HL-60 (cell line): ENCODE measurements around the gene RYR2.

Experiments used
- CTCF ChIP-seq: IDR thresholded peaks from one replicate; pipeline ENCODE4 v1.5.1; 2011; ENCODE audit warnings: low read length, control low read depth, inconsistent platforms; ENCODE audit not compliant: insufficient read depth
- GABPA ChIP-seq: IDR thresholded peaks from 2 replicates; pipeline ENCODE4 v1.6.1; 2012; ENCODE audit warnings: low read depth
- POLR2AphosphoS5 ChIP-seq: IDR thresholded peaks from 2 replicates; pipeline ENCODE4 v1.6.1; 2012; ENCODE audit warnings: low read depth
- REST ChIP-seq: IDR thresholded peaks from 2 replicates; pipeline ENCODE4 v1.6.1; 2012; ENCODE audit warnings: low read depth; ENCODE audit not compliant: insufficient replicate concordance
- SPI1 ChIP-seq: IDR thresholded peaks from 2 replicates; pipeline ENCODE4 v1.6.1; 2012; ENCODE audit warnings: low read depth, mild to moderate bottlenecking, borderline replicate concordance

DNA sequence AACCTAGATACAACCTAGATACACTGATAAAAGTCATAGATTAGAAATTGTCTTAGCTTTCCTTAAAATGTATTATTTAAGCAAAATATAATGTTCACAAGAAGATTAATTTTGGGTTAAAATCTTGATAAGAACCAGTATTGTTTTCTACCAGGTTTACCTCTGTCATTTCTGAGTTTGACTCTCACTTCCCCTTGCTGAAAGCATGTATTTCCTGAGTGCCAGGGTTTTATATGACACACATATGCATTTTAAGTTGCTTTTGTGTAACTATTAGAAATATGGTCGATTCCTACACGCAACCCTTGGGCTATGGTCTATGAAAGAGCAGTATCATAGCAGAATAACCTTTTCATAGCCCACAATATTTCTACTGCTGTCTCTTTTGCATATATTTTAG is 497.1 kb downstream of the RYR2 start:
- TF ChIP-seq CTCF (no peak), REST (no peak), SPI1 (no peak), POLR2AphosphoS5 (no peak), GABPA (no peak)
